ENCODE data around the gene PTGER3.

DNA sequence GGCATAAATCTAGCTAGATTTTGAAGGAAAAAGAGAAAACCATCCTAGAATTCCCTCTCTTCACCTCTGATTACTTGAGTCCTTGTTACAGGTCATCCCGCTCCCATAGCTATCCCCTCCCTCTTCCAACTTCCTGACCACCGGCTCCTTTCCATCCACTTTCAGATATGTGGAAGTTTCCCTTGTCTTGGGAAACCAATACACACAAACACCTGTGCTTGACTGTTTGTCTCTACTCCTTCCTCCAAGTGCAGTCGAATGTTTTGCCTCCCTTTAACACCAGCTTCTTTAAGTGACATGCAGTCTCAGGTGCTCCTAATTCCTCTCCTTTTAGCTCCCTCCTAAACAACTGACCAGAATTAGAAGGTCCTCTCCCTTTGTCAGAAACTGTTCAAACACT, 70.0 kb downstream of the PTGER3 start:
- TF ChIP-seq POLR2A (IDR thresholded peaks at IDR 0.05): no peak
- TF ChIP-seq, protein P1, sequence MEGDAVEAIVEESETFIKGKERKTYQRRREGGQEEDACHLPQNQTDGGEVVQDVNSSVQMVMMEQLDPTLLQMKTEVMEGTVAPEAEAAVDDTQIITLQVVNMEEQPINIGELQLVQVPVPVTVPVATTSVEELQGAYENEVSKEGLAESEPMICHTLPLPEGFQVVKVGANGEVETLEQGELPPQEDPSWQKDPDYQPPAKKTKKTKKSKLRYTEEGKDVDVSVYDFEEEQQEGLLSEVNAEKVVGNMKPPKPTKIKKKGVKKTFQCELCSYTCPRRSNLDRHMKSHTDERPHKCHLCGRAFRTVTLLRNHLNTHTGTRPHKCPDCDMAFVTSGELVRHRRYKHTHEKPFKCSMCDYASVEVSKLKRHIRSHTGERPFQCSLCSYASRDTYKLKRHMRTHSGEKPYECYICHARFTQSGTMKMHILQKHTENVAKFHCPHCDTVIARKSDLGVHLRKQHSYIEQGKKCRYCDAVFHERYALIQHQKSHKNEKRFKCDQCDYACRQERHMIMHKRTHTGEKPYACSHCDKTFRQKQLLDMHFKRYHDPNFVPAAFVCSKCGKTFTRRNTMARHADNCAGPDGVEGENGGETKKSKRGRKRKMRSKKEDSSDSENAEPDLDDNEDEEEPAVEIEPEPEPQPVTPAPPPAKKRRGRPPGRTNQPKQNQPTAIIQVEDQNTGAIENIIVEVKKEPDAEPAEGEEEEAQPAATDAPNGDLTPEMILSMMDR (IDR thresholded peaks at IDR 0.05): no peak
